Measurements from ENCODE around the gene GCK. TPM values are rescaled to one million over a fixed set of nuclear protein-coding genes. Genes with fewer than 3 reads are reported as not detected.

The GCK gene
- total RNA-seq, 2 donors from 2014 or later = 1.3 to 2.1 TPM

DNA sequence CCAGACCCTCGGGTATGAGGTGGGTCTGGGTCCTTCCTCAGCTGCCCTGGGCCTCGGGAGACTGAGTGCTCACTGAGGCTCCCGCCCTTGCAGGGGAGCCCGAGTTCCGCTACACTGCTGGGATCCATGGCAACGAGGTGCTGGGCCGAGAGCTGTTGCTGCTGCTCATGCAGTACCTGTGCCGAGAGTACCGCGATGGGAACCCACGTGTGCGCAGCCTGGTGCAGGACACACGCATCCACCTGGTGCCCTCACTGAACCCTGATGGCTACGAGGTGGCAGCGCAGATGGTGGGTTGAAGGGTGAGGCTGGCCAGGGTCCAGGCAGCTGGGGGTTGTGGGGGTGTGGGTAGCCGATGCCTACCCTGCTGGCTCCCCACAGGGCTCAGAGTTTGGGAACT lies 77.5 kb downstream of the GCK start:
- no peaks in the 10 kb centered on the region for H3K27me3 ChIP-seq
- ATAC-seq (no peak), DNase-seq (no peak)
- H3K36me3 ChIP-seq (replicated peaks in 1 of 2; ENCODE audit: insufficient read depth in 1 of 2, low read depth in 2 of 2) = no peaks in the 10 kb centered on the region
- no peaks in the 10 kb centered on the region for H3K9me3 ChIP-seq
- intact Hi-C loops (cut with DNase I) = no loop called here
- no peak overlapping the region for H3K27ac ChIP-seq
- WGBS, 2 donors = 82 to 89% methylated on average over 9 to 16 of the region's 16 CpGs
- no peak for TF ChIP-seq POLR2A (IDR thresholded peaks at IDR 0.05)
- TF ChIP-seq, protein P1, sequence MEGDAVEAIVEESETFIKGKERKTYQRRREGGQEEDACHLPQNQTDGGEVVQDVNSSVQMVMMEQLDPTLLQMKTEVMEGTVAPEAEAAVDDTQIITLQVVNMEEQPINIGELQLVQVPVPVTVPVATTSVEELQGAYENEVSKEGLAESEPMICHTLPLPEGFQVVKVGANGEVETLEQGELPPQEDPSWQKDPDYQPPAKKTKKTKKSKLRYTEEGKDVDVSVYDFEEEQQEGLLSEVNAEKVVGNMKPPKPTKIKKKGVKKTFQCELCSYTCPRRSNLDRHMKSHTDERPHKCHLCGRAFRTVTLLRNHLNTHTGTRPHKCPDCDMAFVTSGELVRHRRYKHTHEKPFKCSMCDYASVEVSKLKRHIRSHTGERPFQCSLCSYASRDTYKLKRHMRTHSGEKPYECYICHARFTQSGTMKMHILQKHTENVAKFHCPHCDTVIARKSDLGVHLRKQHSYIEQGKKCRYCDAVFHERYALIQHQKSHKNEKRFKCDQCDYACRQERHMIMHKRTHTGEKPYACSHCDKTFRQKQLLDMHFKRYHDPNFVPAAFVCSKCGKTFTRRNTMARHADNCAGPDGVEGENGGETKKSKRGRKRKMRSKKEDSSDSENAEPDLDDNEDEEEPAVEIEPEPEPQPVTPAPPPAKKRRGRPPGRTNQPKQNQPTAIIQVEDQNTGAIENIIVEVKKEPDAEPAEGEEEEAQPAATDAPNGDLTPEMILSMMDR (IDR thresholded peaks at IDR 0.05) = no peak
- no peak overlapping the region for H3K4me3 ChIP-seq
- H3K4me1 ChIP-seq = peaks cover 21% of the 10 kb centered on the region

DNA sequence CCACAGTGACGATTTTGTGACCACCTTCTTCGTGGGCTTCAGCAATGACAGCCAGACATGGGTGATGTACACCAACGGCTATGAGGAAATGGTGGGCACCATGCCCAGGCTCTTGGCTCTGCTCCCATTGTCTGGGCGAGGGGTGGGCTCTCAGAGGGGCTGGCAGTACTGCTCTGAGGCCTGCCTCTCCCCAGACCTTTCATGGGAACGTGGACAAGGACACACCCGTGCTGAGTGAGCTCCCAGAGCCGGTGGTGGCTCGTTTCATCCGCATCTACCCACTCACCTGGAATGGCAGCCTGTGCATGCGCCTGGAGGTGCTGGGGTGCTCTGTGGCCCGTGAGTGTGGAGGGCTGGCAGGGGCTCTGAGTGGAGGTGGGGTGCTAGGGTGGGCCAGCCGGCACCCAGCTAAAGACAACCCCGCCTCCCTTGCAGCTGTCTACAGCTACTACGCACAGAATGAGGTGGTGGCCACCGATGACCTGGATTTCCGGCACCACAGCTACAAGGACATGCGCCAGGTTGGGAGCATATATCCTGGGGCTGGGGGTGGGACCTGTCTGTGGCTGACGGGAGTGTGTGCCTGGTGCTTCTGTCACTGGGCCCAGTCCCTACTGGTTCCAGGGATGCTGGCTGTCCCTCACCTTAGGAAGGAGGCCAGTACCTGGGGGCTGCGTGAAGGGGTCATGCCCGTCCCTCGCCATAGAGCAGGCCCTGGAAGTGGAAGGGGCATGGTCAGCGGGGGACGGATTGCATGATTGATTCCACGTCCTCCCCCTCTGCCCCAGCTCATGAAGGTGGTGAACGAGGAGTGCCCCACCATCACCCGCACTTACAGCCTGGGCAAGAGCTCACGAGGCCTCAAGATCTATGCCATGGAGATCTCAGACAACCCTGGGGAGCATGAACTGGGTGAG lies 78.3 kb downstream of the GCK start:
- no peak overlapping the region for H3K4me3 ChIP-seq
- intact Hi-C loops (cut with DNase I) = no loop called here
- no peaks in the 10 kb centered on the region for H3K27me3 ChIP-seq

DNA sequence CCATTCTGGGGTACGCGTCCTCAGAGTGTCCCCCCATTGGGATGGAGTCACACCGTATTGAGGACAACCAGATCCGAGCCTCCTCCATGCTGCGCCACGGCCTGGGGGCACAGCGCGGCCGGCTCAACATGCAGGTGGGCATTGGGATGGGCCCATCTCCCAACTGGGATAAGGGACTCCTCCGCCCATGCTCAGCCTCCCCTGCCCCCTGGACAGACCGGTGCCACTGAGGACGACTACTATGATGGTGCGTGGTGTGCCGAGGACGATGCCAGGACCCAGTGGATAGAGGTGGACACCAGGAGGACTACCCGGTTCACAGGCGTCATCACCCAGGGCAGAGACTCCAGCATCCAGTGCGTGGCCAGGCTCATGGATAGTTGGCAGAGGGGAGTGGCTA lies 79.2 kb downstream of the GCK start:
- DNase-seq (no peak), ATAC-seq (no peak)
- WGBS, 2 donors = 85 to 100% methylated on average over 1 to 17 of the region's 18 CpGs
- Histone ChIP-seq H3K4me3 (no peak overlapping the region), H3K4me1 (peaks cover 17% of the 10 kb centered on the region), H3K9me3 (no peaks in the 10 kb centered on the region), H3K27me3 (no peaks in the 10 kb centered on the region), H3K27ac (no peak overlapping the region), H3K36me3 (replicated peaks in 1 of 2; ENCODE audit: insufficient read depth in 1 of 2, low read depth in 2 of 2) (no peaks in the 10 kb centered on the region)
- intact Hi-C loops (cut with DNase I) = no loop called here
- TF ChIP-seq, protein P1 (IDR thresholded peaks at IDR 0.05) = no peak
- no peak for TF ChIP-seq POLR2A (IDR thresholded peaks at IDR 0.05)

More for the DNA sequence above, 78.3 kb downstream of the GCK start:
- Histone ChIP-seq H3K27ac (no peak overlapping the region), H3K9me3 (no peaks in the 10 kb centered on the region), H3K4me1 (peaks cover 21% of the 10 kb centered on the region), H3K36me3 (replicated peaks in 1 of 2; ENCODE audit: insufficient read depth in 1 of 2, low read depth in 2 of 2) (no peaks in the 10 kb centered on the region)
- WGBS, 2 donors = 72 to 82% methylated on average over 10 to 26 of the region's 27 CpGs
- DNase-seq = no peak
- no peak for ATAC-seq
- TF ChIP-seq, protein P1 (IDR thresholded peaks at IDR 0.05) = no peak
- no peak for TF ChIP-seq POLR2A (IDR thresholded peaks at IDR 0.05)

DNA sequence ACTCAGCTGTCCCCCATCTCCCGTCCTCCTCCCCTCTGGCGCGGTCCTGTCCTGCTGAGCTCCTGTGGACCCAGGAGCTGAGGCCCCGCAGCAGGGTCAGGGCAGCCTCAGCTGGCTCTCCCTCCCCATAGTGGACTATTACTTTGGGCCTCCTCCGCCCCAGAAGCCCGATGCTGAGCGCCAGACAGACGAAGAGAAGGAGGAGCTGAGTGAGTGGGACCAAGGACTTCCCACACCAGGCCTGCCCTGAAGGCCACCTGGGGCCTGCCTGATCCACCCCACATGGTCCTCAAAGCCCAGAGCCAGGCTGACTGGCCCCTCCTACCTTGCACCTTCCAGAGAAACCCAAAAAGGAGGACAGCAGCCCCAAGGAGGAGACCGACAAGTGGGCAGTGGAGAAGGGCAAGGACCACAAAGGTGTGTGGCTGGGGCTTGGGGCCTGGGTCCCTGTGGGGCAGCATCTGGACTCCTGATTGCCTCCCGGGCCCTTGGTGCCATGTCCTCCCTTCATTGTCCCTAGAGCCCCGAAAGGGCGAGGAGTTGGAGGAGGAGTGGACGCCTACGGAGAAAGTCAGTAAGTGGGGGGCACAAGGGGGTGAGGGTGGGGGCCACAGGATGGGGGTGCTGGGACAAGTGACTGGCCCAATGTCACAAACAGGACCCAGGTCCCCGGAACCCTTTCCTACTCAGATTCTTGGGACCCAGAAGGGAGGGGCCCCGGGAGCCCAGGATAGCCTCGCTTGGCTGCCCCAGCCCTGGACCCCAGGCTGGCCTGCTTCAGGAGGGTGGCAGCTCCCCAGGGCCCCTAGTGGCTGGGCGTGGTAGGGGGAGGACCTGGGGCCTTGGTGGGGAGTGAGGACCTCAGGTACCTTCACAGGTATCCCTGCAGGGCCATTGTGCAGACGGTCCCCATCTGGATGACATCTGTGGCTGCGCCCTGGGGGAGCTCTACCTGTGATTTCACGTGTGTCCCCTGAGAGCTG lies 80.2 kb downstream of the GCK start:
- WGBS, 2 donors = 78 to 80% methylated on average over 14 to 15 of the region's 21 CpGs
- Histone ChIP-seq H3K4me1 (peaks cover 16% of the 10 kb centered on the region), H3K4me3 (no peak overlapping the region), H3K36me3 (replicated peaks in 1 of 2; ENCODE audit: insufficient read depth in 1 of 2, low read depth in 2 of 2) (no peaks in the 10 kb centered on the region), H3K9me3 (no peaks in the 10 kb centered on the region), H3K27me3 (peaks cover 0 to 7% of the 10 kb centered on the region in 2 donors), H3K27ac (no peak overlapping the region)
- ATAC-seq (no peak), DNase-seq (no peak)
- intact Hi-C loops (cut with DNase I) = no loop called here
- no peak for TF ChIP-seq POLR2A (IDR thresholded peaks at IDR 0.05)
- TF ChIP-seq, protein P1 (IDR thresholded peaks at IDR 0.05) = no peak
